HepG2 (cell line): Measurements from ENCODE around the gene NPPA. TPM values are rescaled to one million over a fixed set of nuclear protein-coding genes. Genes with fewer than 3 reads are reported as not detected.

Experiments
- ATAC-seq: fragments of 200-7000 bp; cut with Tn5 transposase; 3 replicates; pipeline ENCODE4 v1.9.1; 2020; ENCODE audit warnings: mild to moderate bottlenecking, moderate library complexity
- BruUV-seq: library from RNA; stranded (reverse); fragments of 400-500 nt; replicated peaks from 2 replicates; lab custom pipeline; 2021; lab: Mats Ljungman, UMichigan
- CTCF ChIA-PET: fragments of 300-600 bp; formaldehyde crosslinking; extraction: SDS; loops from one replicate; lab custom pipeline; 2021; ENCODE audit warnings: low total read pairs, inconsistent platforms, low intra/inter-chr PET ratio; lab: Yijun Ruan, JAX
- POLR2A ChIA-PET: fragments of 350-600 bp; sonication (Branson Sonifier 250); formaldehyde crosslinking; loops from one replicate; lab custom pipeline; 2020; ENCODE audit warnings: antibody characterized with exemption, inconsistent platforms; lab: Yijun Ruan, JAX
- DNase-seq: peaks from one replicate; pipeline ENCODE4 v3.0.0-alpha.2; 2015; ENCODE audit warnings: low spot score
- FAIRE-seq: peaks from 3 replicates; lab custom pipeline; 2011; peaks lifted over from hg19 to GRCh38; lab: Jason Lieb, UNC
- H2AFZ ChIP-seq: one replicate; pipeline ENCODE4 v1.6.1; 2011; ENCODE audit warnings: low read length, inconsistent platforms
- H3K27ac ChIP-seq: fragments of 300-600 bp; 3 replicates; pipeline ENCODE4 v1.8.0; 2011; ENCODE audit warnings: mixed run types, mild to moderate bottlenecking, mixed read lengths, low read length, inconsistent platforms; ENCODE audit not compliant: insufficient read depth; ENCODE audit errors: extremely low read length
- H3K27me3 ChIP-seq, 2 experiments: fragments of 200-600 bp in 1 of 2; 2 replicates in 1 of 2; 3 replicates in 1 of 2; pipeline versions ENCODE4 v1.6.0 to v1.8.0; 2011; ENCODE audit warnings: low read length in 2 of 2, mild to moderate bottlenecking in 2 of 2, moderate library complexity in 2 of 2, inconsistent platforms in 1 of 2; ENCODE audit not compliant: insufficient read depth in 2 of 2, control insufficient read depth in 1 of 2
- H3K36me3 ChIP-seq, 2 experiments: fragments of 200-600 bp in 1 of 2; replicated peaks in 1 of 2; 2 replicates in 1 of 2; 3 replicates in 1 of 2; pipeline versions ENCODE4 v1.5.1 to v1.8.0; 2011; ENCODE audit warnings: low read length in 2 of 2, inconsistent platforms in 1 of 2; ENCODE audit not compliant: insufficient read depth in 2 of 2, control insufficient read depth in 1 of 2
- H3K4me1 ChIP-seq: 2 replicates; pipeline ENCODE4 v1.5.1; 2012; ENCODE audit warnings: low read length, inconsistent platforms; ENCODE audit not compliant: insufficient read depth
- H3K4me2 ChIP-seq: 2 replicates; pipeline ENCODE4 v1.6.0; 2011; ENCODE audit warnings: low read depth, low read length, inconsistent platforms
- H3K4me3 ChIP-seq, 3 experiments: fragments of 200-600 bp in 1 of 3; sonication (generic), shearing (Covaris generic) in 1 of 3; replicated peaks in 1 of 3; 2 replicates each; pipeline ENCODE4 v1.5.1; 2011 to 2016; ENCODE audit warnings: low read length in 3 of 3, inconsistent platforms in 2 of 3, low read depth in 2 of 3, mild to moderate bottlenecking in 2 of 3, control low read depth in 1 of 3, mixed read lengths in 1 of 3; ENCODE audit not compliant: insufficient read depth in 1 of 3
- H3K79me2 ChIP-seq: one replicate; pipeline ENCODE4 v1.6.1; 2011; ENCODE audit warnings: low read length, inconsistent platforms; ENCODE audit not compliant: insufficient read depth
- H3K9ac ChIP-seq: 2 replicates; pipeline ENCODE4 v1.6.0; 2011; ENCODE audit warnings: mild to moderate bottlenecking, low read depth, low read length, inconsistent platforms; ENCODE audit not compliant: insufficient read depth
- H3K9me3 ChIP-seq: 2 replicates; pipeline ENCODE4 v1.5.1; 2012; ENCODE audit warnings: mild to moderate bottlenecking, low read length
- H4K20me1 ChIP-seq: 2 replicates; pipeline ENCODE4 v1.6.0; 2011; ENCODE audit warnings: inconsistent platforms, mild to moderate bottlenecking, low read length, moderate library complexity; ENCODE audit not compliant: insufficient read depth
- EED ChIP-seq: sonication (generic); formaldehyde crosslinking; IDR thresholded peaks from 2 replicates; pipeline ENCODE4 v1.5.0; 2020; ENCODE audit warnings: mild to moderate bottlenecking, missing genetic modification reagents
- FOSL1 ChIP-seq: sonication (generic); formaldehyde crosslinking; IDR thresholded peaks from 2 replicates; pipeline ENCODE4 v1.9.0; 2021; ENCODE audit warnings: missing genetic modification reagents, borderline replicate concordance
- IKZF4 ChIP-seq: sonication (generic); formaldehyde crosslinking; IDR thresholded peaks from 2 replicates; pipeline ENCODE4 v1.5.1; 2020; ENCODE audit warnings: borderline replicate concordance, mild to moderate bottlenecking, low read depth, missing genetic modification reagents; ENCODE audit errors: not compliant biosample characterization
- KAT8 ChIP-seq: IDR thresholded peaks from 2 replicates; pipeline ENCODE4 v1.6.1; 2016; ENCODE audit warnings: missing genetic modification reagents, missing compliant biosample characterization
- KDM2A ChIP-seq: sonication (generic); formaldehyde crosslinking; IDR thresholded peaks from 2 replicates; pipeline ENCODE4 v1.4.0; 2020; ENCODE audit warnings: low read depth, missing genetic modification reagents, borderline replicate concordance
- RBFOX2 ChIP-seq: fragments of 200-400 bp; formaldehyde crosslinking; IDR thresholded peaks from 2 replicates; pipeline ENCODE4 v1.6.1; 2017; ENCODE audit warnings: low read depth, mild to moderate bottlenecking, low read length
- SAP130 ChIP-seq: IDR thresholded peaks from 2 replicates; pipeline ENCODE4 v1.6.1; 2016; ENCODE audit warnings: low read depth
- TAF15 ChIP-seq: fragments of 200-400 bp; formaldehyde crosslinking; IDR thresholded peaks from one replicate; pipeline ENCODE4 v1.6.1; 2018; ENCODE audit warnings: mild to moderate bottlenecking, low read depth, low read length; ENCODE audit not compliant: poor library complexity, severe bottlenecking
- ZBTB8A ChIP-seq: sonication (generic); formaldehyde crosslinking; IDR thresholded peaks from 2 replicates; pipeline ENCODE4 v1.4.0; 2020; ENCODE audit warnings: mild to moderate bottlenecking, low read depth, missing genetic modification reagents, borderline replicate concordance
- ZNF761 ChIP-seq: sonication (generic); formaldehyde crosslinking; conservative IDR thresholded peaks from 2 replicates; pipeline ENCODE4 v1.4.0; 2020; ENCODE audit warnings: mild to moderate bottlenecking, missing genetic modification reagents
- WGBS: methylation state at CpG from one replicate; pipeline ENCODE4 v1.1.6; 2017; ENCODE audit warnings: low lambda C conversion rate; 5-methylcytosine and 5-hydroxymethylcytosine counted together
- in situ Hi-C: cut with HindIII; loops from 2 replicates; pipeline ENCODE4 v1.10.0; 2017; ENCODE audit warnings: low pct_unique_long_range_greater_than_20kb; ENCODE audit not compliant: extremely low pct_ligation_motif_present
- intact Hi-C: fragments of 100-400 bp; cut with micrococcal nuclease; formaldehyde crosslinking; loops from one replicate; pipeline ENCODE4 v1.10.0; 2022; ENCODE audit not compliant: unreplicated experiment
- polyA plus RNA-seq, 8 experiments: library from polyadenylated mRNA; depleted of rRNA in 3 of 8; stranded (reverse) in 7 of 8; unstranded in 1 of 8; fragments of >200 nt; fragmentation: Illumina TruSeq in 4 of 8; extraction: Trizol in 4 of 8; gene quantifications; 2 replicates each; pipeline versions ENCODE4 v1.2.1 to v1.2.3, GENCODE V29; 2011 to 2016; ENCODE audit warnings: low read depth in 4 of 8, missing spikeins in 1 of 8, mixed read lengths in 1 of 8; ENCODE audit not compliant: insufficient read depth in 1 of 8
- total RNA-seq, 5 experiments: library from RNA; depleted of rRNA; stranded (reverse); fragments of >200 nt; fragmentation: Illumina TruSeq; extraction: Trizol; gene quantifications; 2 replicates each; pipeline ENCODE4 v1.2.3, GENCODE V29; 2016; ENCODE audit warnings: low read depth in 1 of 5
- TF ChIP-seq, protein P1 (sequence below): sonication (generic); formaldehyde crosslinking; IDR thresholded peaks from 2 replicates; pipeline ENCODE4 v1.5.1; 2020; ENCODE audit warnings: mild to moderate bottlenecking, missing genetic modification reagents
- TF ChIP-seq, protein P2 (sequence below): sonication (generic); formaldehyde crosslinking; IDR thresholded peaks from 2 replicates; pipeline ENCODE4 v1.4.0; 2020; ENCODE audit warnings: mild to moderate bottlenecking, missing genetic modification reagents
- TF ChIP-seq, protein P3 (sequence below): IDR thresholded peaks from 2 replicates; pipeline ENCODE4 v1.6.1; 2016; ENCODE audit warnings: missing compliant biosample characterization, missing genetic modification reagents, borderline replicate concordance

NPPA gene
- total and polyA plus RNA-seq, 2 of the 13 experiments (the other 11 are each of a cell fraction or from before 2014, with no cell fraction given): not detected

DNA sequence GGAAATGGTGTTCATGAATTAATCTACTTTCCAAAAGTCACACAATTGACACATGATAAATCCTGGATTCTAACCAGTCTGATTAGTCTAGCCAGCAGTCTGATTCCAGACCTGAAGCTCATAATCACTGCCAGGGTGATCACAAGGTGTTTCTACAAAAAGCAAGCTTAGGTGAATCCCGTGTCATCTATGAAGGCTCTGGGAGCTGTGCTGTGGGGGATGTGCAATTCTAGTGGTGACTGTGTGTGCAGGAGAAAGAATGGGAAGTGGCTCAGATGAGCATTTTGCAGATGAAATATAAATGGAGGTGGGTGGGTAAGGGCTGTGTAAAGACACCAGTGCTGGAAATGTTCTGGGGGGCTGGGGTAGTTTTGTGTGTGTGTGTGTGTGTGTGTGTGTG, 13.0 kb upstream of the NPPA start:
- no TSS peak for BruUV-seq
- Histone ChIP-seq H3K9me3 (no peaks in the 10 kb centered on the region), H3K4me3 (no peak overlapping the region), H3K27me3 (peaks cover 2 to 22% of the 10 kb centered on the region in 2 experiments; a peak in 4 of 5 replicates), H3K27ac (no peak overlapping the region), H3K4me2 (no peak overlapping the region), H3K36me3 (no peaks in the 10 kb centered on the region), H4K20me1 (no peaks in the 10 kb centered on the region), H2AFZ (no peak overlapping the region), H3K9ac (no peak overlapping the region), H3K79me2 (no peaks in the 10 kb centered on the region), H3K4me1 (no peaks in the 10 kb centered on the region)
- FAIRE-seq (no peak), DNase-seq (no peak), ATAC-seq (no peak)
- in situ Hi-C loops: no loop called here
- POLR2A ChIA-PET: interaction anchor here (1.8 kb wide), 1 partner anchor 48 kb away, joined by 6 read pairs; no protein-coding TSS in a partner anchor
- CTCF ChIA-PET: no interaction called here
- intact Hi-C loops: no loop called here
- TF ChIP-seq KAT8 (CRISPR knock-in tag) (no peak), ZNF761 (CRISPR knock-in tag) (no peak), EED (CRISPR knock-in tag) (no peak)
- WGBS: 0% methylated on average over 1 of the region's 1 CpG

DNA sequence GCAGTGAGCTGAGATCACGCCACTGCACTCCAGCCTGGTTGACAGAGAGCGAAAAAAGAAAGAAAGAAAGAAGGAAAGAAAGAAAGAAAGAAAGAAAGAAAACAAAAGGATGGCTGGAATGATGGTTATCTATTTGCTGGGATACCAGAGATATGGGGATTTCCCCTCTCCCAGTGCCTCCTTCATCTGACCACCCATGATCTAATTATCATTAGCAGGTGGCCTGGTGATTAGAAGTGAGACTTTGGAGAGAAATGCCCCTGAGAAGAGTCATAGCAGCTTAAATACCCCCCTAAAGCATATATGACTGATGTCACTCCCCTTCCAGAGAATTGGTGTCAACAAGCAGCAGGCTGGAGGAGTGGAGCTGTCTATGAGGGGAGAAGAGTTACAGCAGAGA, 12.5 kb upstream of the NPPA start:
- Histone ChIP-seq H3K9me3 (no peaks in the 10 kb centered on the region), H3K4me3 (no peak overlapping the region), H3K27ac (no peak overlapping the region), H3K9ac (no peak overlapping the region), H3K4me1 (no peaks in the 10 kb centered on the region), H4K20me1 (no peaks in the 10 kb centered on the region), H2AFZ (no peak overlapping the region), H3K79me2 (no peaks in the 10 kb centered on the region), H3K36me3 (no peaks in the 10 kb centered on the region), H3K27me3 (peaks cover 2 to 22% of the 10 kb centered on the region in 2 experiments; a peak in 4 of 5 replicates), H3K4me2 (no peak overlapping the region)
- in situ Hi-C loops: no loop called here
- WGBS: 0% methylated on average over 2 of the region's 2 CpGs
- FAIRE-seq (no peak), DNase-seq (no peak), ATAC-seq (no peak)
- POLR2A ChIA-PET: interaction anchor here (1.8 kb wide), 1 partner anchor 49 kb away, joined by 6 read pairs; no protein-coding TSS in a partner anchor
- intact Hi-C loops: no loop called here
- CTCF ChIA-PET: no interaction called here
- no TSS peak for BruUV-seq
- TF ChIP-seq RBFOX2 (no peak), KDM2A (CRISPR knock-in tag) (no peak), ZBTB8A (CRISPR knock-in tag) (no peak), TAF15 (no peak), SAP130 (CRISPR knock-in tag) (no peak), IKZF4 (CRISPR knock-in tag) (no peak), FOSL1 (CRISPR knock-in tag) (no peak)
- TF ChIP-seq, protein P1, sequence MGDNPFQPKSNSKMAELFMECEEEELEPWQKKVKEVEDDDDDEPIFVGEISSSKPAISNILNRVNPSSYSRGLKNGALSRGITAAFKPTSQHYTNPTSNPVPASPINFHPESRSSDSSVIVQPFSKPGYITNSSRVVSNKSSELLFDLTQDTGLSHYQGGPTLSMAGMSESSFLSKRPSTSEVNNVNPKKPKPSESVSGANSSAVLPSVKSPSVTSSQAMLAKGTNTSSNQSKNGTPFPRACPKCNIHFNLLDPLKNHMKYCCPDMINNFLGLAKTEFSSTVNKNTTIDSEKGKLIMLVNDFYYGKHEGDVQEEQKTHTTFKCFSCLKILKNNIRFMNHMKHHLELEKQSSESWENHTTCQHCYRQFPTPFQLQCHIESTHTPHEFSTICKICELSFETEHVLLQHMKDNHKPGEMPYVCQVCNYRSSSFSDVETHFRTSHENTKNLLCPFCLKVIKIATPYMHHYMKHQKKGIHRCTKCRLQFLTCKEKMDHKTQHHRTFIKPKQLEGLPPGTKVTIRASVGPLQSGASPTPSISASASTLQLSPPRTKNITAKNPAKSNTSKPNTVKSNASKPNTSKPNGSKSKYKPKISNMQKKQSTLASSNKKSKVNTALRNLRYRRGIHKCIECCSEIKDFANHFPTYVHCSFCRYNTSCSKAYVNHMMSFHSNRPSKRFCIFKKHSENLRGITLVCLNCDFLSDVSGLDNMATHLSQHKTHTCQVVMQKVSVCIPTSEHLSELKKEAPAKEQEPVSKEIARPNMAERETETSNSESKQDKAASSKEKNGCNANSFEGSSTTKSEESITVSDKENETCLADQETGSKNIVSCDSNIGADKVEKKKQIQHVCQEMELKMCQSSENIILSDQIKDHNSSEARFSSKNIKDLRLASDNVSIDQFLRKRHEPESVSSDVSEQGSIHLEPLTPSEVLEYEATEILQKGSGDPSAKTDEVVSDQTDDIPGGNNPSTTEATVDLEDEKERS (CRISPR knock-in tag): no peak
- TF ChIP-seq, protein P2, sequence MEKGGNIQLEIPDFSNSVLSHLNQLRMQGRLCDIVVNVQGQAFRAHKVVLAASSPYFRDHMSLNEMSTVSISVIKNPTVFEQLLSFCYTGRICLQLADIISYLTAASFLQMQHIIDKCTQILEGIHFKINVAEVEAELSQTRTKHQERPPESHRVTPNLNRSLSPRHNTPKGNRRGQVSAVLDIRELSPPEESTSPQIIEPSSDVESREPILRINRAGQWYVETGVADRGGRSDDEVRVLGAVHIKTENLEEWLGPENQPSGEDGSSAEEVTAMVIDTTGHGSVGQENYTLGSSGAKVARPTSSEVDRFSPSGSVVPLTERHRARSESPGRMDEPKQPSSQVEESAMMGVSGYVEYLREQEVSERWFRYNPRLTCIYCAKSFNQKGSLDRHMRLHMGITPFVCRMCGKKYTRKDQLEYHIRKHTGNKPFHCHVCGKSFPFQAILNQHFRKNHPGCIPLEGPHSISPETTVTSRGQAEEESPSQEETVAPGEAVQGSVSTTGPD (CRISPR knock-in tag): no peak
- TF ChIP-seq, protein P3, sequence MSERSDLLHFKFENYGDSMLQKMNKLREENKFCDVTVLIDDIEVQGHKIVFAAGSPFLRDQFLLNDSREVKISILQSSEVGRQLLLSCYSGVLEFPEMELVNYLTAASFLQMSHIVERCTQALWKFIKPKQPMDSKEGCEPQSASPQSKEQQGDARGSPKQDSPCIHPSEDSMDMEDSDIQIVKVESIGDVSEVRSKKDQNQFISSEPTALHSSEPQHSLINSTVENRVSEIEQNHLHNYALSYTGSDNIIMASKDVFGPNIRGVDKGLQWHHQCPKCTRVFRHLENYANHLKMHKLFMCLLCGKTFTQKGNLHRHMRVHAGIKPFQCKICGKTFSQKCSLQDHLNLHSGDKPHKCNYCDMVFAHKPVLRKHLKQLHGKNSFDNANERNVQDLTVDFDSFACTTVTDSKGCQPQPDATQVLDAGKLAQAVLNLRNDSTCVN (CRISPR knock-in tag): no peak
